SKM-1 (cell line): ENCODE data around the gene BEAN1.

Experiments used
- DNase-seq: peaks from one replicate; lab custom pipeline; 2025; ENCODE audit not compliant: unreplicated experiment; lab: John Stamatoyannopoulos, UW

The BEAN1 gene

DNA sequence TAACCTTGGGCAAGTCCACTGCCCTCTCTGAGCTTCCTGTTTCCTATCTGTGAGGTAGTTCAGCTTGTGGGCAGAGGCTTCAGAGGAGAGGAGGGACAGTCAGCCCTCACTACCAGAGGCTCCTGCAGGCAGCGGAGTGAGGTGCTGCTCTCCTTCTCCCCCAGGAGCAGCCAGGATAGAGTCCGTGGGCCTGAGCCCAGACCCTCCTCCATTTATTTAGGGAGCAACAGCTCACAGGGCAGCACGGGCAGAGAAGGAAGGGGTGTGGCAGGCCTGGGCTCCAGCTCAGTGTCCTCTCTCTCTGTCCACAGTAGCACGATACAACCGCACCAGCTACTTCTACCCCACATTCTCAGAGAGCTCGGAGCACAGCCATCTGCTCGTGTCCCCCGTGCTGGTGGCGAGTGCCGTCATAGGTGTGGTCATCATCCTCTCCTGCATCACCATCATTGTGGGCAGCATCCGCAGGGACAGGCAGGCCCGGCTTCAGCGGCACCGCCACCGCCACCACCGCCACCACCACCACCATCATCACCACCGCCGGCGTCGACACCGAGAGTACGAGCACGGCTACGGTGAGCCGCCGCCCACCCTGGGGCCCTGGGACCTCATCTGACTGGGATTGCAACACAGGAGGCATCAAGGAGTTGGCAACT is 42.3 kb downstream of the BEAN1 start:
- no peak for DNase-seq

DNA sequence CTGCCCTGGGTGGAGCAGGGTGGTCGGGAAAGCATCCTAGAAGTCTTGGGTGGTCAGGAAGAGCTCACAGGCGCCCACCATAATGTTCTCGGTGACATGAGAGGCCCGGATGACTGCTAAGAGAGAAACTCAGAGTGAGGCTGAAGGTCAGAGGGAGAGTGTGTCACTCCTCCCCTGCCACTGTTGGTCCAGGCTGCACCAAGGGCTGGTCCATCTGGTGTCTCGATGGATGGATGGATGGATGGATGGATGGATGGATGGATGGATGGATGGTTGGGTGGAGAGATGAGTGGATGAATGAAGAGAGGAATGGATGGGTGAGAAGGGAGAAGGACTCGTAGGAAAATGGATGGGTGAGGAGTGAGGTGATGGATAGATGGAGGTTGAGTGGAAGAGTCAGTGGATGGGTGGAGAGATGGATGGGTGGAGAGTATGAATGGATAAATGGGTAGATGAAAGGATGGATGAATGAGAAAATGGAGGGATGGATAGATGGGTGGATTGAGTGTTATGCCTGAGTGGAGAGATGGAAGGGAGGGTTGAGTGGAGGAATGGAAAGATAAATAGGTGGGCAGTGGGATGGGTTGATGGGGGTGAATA is 43.0 kb downstream of the BEAN1 start:
- DNase-seq, result no peak

DNA sequence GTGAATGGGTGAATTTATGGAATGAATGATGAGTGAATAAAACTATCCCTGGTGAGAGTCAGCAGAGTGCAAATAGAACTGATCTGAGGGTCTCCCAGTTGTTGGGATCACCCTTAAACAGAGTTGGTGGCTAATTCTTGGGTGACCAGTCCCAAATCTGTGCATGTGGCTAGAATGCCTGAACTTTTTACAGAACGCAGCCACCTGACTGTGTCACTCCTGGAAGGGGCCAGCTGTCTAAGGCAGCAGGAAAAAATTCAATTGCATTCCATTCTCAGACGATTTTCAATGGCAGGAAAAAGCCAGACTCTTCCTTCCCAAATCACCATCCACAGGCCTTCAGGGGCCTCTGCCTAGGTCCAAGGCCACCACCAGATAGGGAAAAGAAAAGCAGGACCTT is 43.5 kb downstream of the BEAN1 start:
- no peak for DNase-seq

DNA sequence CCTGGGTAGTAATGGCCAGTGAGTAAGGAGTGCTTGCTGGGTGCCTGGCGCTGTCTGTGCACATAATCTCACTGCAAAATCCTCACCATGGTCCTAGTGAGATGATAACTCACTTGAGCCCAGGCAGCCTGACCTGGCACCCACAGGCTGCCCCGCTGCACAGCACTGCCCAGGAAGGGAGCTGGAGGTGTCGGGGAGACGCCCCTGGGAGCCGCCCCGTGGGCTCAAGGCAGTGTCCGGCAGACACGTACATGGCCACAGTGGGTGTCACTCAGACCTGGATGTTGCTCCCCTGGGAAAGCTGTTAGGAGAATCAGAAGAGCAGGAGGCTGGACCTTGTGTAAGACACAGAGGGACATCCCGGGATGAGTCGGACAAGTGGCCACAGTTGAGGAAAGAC is 44.2 kb downstream of the BEAN1 start:
- DNase-seq, result no peak

DNA sequence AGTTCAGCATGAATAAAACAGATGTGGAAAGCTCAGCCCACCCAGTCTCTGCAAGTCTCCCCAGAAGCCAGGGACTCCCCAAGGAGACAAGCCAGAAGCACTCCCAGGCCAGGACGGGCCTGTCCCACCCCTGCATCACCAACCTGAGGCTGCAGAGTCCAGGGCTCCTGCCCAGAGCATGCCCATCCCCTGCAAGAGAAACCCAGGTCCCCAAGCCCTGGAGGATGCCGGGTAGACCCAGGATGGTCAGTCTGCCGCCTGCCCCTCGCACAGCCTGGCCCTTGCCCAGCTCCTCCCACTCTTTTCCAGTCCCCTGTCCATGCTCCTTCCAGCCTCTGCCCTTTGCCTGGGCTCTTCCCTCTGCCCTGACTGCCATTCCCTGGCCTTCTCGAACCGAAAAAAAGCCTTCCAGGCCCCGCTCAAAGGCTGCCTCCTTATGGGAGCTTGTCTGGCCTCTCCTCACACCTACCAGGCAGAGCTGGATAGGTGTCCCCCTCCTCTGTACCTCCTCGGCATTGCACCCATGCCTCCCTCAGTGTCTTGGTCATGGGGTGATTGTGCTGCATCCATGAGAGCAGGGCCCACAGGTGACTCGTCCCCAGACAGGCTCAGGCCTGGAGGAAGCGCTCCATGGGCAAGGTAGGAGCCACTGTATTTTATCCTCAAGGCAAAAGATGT is 44.8 kb downstream of the BEAN1 start:
- no peak for DNase-seq

DNA sequence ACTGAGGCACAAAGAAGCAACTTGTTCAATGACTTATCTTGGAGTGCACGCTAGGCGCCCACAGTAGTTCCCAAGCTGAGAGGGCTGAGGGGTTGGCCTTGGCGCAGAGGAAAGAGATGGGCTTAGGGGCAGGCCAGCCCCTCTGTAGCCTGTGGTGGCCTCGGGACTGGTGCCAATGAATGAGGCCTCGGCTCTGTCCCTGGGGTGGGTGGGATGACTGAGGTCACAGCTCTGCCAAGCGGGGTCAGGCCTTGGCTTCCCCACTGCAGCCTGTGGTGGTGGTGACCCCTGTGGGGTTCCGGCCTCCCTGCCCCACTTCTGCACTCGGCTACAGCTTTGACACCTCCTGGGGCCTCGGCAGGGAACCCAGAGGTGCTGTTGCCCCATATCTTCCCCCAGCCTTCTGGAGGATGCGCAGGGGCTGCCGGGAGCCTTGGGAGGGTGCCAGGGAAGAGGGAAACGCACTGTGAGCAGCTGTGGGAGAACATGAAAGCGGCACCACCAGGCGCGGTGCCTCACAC is 46.0 kb downstream of the BEAN1 start:
- DNase-seq, result no peak

DNA sequence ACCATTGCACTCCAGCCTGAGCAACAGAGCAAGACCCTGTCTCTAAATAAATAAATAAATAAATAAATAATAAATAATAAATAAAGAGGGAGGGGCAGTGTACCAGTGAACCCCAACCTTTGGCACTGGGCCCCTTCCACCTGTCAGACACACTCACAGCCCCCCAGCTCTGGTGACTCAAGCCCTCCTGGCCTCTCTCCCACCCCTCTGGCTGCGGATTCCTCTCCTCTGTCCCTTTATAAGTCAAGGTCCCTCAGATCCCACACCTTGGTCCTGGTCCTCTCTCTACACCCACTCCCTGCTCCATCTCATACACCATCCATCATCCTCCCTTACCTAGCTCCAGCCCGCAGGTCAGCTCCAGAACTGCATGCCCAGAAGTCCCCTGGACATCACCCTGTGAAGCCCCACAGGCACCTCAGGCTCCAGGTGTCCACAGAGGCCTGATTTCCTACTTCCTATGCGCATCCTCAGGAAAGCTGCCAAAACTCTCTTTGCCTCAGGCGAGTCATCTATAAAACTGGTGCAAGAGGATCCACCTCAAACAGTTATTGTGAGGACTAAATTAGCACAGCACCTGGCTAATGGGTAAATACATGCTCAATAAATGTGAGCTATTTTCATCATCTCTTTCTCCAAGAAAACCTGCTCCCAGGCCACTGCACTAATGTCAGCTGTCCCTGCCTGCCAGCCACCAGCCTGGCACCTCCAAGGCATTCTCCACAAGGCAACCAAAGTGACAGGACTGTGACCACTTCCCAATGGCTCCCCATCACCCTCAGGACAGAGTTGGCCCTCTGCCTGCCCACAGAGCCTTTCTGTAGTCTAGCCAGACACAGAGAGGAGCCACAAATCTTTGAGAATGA is 46.8 kb downstream of the BEAN1 start:
- DNase-seq, result no peak

DNA sequence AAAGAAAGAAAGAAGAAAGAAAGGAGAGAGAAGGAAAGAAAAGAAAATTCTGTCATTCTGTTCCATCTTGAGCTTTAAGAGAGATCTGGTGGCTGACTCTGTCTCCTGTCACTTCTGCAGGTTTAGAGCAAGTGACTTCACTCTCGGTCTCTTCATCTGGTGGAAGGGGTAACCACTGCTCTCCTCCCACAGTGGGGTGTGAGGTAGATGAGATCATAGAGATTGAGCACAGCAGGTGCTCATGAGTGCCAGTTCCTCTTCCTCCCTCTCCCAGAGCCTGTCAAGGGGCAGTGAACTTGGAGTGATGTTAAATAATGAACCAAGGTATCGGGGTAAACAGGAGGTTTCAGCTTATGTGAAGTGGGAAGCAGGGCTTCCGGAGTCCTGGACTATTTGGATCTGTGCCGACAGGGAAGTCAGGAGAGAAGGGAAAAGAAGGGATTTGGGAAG is 47.7 kb downstream of the BEAN1 start:
- peak; percentile 42 for DNase-seq

DNA sequence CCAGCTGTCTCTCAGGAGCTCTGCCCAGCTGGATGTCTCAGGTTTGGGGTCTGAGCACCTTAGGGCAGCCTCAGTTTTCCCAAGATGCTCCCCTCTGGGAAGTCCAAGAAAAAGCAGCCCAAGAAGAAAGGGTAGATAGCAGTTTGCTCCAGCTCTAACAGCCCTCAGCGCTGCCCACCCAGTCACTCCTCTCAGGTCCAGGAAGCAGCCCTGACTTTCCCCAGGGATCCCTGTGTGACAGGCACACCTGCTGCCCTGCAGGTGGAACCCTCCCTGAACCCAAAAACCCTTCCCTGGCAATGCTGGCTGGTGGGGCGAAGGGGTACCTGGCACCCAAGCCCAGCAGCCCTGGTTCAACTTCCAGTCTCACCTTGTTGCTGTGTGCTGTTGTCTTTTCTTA is 48.1 kb downstream of the BEAN1 start:
- no peak for DNase-seq

DNA sequence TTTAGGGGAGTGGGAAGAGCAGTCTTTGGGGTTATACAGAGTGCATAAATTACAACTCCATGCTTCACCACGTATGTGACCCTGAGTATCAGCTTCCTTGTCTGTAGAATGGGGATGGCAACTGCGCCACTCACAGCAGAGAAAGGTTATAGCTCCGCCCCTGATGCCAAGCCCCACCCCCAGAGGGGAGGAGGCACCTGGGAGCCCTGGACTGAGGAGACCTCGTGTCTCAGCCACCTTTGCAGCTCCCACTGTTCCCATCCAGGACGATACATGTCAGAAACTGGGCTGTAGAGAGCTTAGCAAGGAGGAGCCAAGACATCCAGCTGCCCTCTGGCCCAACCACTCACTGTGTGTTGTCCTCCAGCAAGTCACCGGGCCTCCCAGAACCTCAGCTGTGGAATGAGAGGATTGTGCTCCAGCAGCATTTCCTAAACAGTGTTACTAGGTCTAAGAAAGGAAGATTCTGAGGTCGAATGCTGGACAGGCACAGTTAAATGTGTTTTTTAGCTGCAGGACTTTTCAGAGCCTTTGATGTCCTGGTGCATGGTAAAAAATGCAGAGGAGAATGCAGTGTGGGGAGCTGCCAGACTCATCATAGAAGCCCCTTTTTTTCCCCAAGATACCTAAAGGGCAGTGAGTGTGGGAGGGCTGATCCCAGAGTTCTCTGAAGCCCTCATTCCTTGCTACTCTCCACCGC is 49.4 kb downstream of the BEAN1 start:
- no peak for DNase-seq

DNA sequence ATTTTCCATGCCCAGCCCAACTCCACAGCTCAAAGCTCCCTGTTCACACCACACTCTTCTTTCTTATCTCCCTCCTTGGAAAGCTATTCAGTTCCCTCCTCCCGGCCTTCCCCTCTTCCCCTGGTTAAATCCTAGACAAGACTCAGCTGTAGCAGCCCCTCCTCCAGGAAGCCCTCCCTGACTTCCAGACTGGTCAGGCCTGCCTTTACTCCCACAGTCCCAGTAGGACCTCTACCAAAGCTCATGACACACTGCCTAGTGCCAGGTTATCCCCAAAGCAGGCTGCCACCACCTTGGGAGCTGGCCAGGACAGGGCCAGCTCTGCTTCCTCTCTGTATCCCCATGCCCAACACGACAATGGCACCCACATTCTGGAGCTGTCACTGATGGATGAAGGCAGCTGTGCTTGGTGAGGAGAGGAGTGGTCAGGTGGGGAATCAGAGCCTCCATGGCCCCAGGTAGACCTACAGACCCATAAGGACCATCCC is 50.0 kb downstream of the BEAN1 start:
- DNase-seq, result no peak

DNA sequence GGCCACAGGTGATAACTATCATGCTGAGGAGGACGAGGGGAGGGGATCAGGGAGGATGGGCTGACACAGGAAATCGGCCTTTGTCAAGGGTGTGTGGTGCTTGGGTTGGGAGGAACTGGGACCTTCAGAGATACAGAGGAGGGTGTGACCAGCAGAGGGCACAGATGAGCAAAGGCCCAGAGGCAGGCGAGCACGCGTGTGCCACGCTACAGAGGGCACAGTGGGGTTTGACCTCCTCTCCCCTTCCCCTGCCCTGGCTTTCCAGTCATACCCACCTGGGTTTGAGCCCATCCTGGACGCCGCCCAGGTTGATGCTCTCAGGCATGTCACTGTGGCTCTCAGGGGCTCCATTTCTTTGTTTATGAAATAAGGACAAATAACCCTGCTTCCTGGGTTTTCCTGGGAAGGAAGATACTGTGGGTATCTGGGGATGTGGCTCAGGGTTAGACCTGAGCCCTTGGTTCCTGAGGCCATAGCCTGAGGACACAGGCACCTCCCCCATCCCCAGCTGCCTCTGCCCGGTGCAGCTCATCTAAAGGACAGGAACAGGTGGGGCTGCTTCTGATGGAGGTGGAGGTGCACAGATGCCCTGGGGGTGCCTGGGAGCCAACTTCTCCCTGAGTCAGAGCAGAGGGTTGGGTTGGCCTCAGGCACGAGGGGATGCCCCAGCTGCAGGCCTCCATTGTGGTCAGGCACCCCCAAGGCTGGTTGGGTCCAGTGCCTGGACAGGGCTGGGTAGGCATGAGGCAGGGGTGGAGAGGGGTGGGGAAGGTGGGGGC is 51.8 kb downstream of the BEAN1 start:
- peak; percentile 77 for DNase-seq

DNA sequence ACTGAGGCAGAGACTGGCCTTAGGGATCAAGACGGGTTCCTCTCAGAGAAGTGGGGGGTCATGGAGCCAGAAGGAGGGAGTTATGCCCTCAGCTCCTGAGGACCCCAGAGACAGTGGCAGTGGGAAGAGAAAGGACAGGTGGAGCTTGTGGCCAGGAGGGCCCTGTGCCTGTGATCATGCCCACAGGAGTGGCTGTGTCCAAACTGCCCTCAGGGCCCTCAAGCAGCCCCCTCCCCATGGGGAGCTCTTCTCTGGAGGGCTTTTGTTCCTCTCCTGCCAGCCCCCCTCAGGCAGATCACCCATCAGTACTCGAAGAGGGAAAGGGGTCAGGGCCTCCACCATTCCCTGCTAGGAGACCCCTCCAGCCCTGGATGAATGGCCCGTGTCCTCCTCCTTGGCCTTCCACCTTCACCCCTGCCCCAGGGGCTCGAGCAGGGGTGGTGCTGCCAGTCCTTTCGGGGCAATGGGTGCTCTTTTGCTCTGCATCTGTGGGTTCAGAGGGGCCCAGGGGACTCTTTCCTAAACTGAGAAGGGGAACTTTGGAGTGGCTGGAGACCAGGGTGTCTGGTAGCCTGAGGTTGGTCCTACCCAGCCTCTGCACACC is 52.7 kb downstream of the BEAN1 start:
- no peak for DNase-seq

DNA sequence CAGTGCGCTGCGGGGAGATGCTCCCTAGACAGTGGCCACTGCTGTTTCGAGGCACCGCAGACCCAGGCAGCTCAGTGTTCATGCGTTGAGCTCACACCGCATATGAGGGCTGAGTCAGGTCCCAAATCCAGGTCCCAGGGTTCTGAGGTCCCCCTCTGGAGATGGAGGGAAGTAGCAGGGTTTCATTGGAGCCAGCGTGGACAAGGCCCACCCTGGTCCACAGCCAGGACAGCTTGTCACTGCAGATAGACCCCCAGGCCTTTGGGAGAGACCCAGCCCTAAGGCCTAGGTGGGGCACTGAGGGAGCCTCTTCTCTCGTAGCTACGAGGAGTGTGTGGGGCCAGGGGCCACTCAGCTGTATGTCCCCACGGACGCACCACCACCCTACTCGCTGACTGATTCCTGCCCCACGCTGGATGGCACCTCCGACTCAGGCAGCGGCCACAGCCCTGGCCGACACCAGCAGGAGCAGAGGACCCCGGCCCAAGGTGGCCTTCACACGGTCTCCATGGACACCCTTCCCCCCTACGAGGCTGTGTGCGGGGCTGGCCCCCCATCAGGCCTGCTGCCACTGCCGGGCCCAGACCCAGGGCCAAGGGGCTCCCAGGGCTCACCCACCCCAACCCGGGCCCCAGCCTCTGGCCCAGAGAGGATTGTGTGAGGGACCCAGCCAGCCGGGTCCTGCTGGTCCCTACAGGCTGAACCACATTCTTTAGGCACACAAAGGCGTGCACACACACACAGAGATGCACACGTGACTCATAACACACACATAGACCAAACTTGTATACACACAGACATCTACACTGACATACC is 53.4 kb downstream of the BEAN1 start:
- no peak for DNase-seq

DNA sequence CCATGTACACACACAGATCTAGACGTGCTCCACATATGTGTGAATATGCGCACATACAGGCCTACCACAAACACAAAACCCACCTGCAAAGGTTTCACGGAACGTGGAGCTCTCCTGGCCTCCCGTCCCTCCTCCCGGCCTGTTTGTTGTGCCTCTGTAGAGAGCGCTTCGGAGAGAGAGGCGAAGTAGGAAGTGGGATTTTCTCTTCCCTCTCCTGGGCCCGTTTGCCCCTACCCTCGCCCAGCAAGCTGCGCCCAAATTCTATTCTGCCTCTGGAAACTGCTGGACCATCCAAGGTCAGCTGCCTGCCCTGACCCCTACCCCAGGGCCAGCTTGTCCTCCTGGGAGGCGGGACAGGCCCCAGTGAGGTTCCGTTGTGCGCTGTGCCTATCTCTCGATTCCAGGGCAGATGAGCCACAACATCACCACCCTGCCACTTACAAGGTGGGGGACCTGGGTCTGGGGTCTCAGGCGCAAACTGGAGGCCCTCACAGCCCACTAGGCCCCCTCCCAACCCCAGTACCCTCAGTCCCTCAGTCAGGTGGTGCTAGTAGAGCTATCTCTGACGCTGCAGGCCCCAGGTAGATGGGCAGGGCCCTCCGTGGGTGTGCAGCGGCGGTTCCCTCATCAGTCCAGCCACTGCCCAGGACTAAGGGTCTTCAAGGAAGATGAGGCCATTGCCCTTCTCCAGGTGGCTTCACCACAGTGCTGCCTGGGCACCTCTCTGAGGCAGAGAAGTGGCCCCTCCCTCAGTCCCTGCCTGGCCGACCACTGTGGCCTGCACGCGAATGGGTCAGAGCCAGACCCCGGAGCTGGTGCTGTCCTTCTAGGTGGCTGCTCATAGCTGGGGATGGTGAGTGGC is 54.2 kb downstream of the BEAN1 start:
- no peak for DNase-seq

DNA sequence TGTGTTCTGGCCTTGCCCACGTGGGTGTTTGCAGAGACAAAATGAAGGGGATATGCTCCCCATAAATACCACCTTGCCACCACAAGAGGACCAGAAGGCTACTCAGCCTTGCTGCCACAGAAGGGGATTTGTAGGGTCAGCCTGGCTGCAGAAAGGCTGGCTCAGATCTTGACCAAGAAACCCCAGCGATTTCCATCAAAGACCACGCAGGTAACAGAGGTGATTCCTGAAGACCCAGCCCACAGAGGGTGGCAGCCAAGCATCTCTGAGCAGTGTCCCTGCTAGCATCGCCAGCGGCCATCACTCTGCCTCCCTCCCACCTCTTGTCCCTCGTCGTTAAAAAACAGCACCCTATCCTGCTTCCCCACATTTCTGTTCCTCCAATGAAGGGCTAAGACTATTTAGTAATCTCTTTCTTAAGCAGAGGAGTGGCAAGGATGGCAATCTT is 54.9 kb downstream of the BEAN1 start:
- DNase-seq, result no peak

DNA sequence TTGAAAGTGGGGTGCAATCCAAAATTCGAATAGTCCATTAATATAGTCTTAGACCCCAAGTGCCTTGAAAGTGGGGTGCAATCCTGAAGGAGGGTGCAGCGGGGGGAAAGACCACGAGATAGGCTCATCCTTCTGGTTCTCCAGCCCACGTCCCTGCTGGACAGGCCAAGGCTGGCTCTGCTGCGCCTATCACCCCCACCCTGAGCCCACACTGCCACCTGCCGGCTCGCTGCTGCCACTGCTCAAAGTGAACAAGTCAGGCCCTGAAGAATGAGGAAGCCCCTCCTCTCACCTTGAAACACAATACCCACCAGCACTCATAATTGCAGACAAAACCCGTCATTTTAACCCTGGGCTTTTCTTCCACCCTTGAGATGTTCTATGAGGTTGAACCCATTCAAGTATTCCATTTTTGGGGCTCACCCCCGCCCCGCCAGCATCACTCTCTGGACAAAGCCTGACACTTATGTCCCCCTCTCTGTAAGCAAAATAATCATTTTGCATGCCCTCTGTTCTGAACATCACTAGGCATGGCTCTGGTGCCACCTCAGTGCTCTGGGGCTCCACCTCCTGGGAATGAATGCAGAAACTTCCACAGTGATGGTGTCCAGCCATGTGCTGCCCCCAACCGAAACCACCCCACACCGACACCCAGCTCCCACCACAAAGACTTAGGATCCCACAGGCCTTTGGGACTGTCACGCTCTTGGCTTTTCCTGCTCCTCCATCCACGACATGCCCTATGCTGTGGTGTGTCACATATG is 56.8 kb downstream of the BEAN1 start:
- peak; percentile 74 for DNase-seq
